Measurements from ENCODE around the gene MORN3. TPM values are rescaled to one million over a fixed set of nuclear protein-coding genes. Genes with fewer than 3 reads are reported as not detected.

Gene MORN3
- total RNA-seq, 1 experiment from 2014 or later, result 0.76 TPM

GRCh38 chr12:121608301-121608700, 61.2 kb downstream of the MORN3 start:
- Mint-ChIP-seq H3K27me3 (ENCODE audit: unreplicated experiment) (peaks cover 16% of the 10 kb centered on the region), H3K27ac (ENCODE audit: unreplicated experiment) (no peak overlapping the region), H3K4me1 (ENCODE audit: low read depth, unreplicated experiment) (no peaks in the 10 kb centered on the region), H3K36me3 (ENCODE audit: insufficient read depth, unreplicated experiment) (no peaks in the 10 kb centered on the region), H3K9me3 (ENCODE audit: low read depth, unreplicated experiment) (no peaks in the 10 kb centered on the region), H3K4me3 (ENCODE audit: low read depth, unreplicated experiment) (no peak overlapping the region)
- no TSS peak for BruUV-seq (replicated peaks)
- intact Hi-C loops (cut with micrococcal nuclease; ENCODE audit: unreplicated experiment), result no loop called here
- CTCF ChIA-PET, result no interaction called here
- DNase-seq, result no peak
- no peak for TF ChIP-seq CTCF (IDR thresholded peaks at IDR 0.05; ENCODE audit: unreplicated experiment)

- no peak overlapping the region for H3K4me3 Mint-ChIP-seq (ENCODE audit: low read depth, unreplicated experiment)
- H3K27me3 Mint-ChIP-seq (ENCODE audit: unreplicated experiment), result peaks cover 6% of the 10 kb centered on the region
- no TSS peak for BruUV-seq (replicated peaks)
- H3K27ac Mint-ChIP-seq (ENCODE audit: unreplicated experiment), result no peak overlapping the region
- H3K4me1 Mint-ChIP-seq (ENCODE audit: low read depth, unreplicated experiment), result no peaks in the 10 kb centered on the region
- no peaks in the 10 kb centered on the region for H3K9me3 Mint-ChIP-seq (ENCODE audit: low read depth, unreplicated experiment)
- TF ChIP-seq CTCF (IDR thresholded peaks at IDR 0.05; ENCODE audit: unreplicated experiment), result no peak
- H3K36me3 Mint-ChIP-seq (ENCODE audit: insufficient read depth, unreplicated experiment), result no peaks in the 10 kb centered on the region
- no peak for DNase-seq
- CTCF ChIA-PET, result interaction anchor here (0.7 kb wide), 1 partner anchor 147 kb away, joined by 6 read pairs; no protein-coding TSS in a partner anchor
- intact Hi-C loops (cut with micrococcal nuclease; ENCODE audit: unreplicated experiment), result no loop called here
These were observed 65.9 kb downstream of the MORN3 start for GRCh38 chr12:121603581-121603980.

GRCh38 chr12:121602766-121603165, 66.7 kb downstream of the MORN3 start:
- Mint-ChIP-seq H3K4me1 (ENCODE audit: low read depth, unreplicated experiment) (no peaks in the 10 kb centered on the region), H3K9me3 (ENCODE audit: low read depth, unreplicated experiment) (no peaks in the 10 kb centered on the region), H3K27me3 (ENCODE audit: unreplicated experiment) (no peaks in the 10 kb centered on the region), H3K27ac (ENCODE audit: unreplicated experiment) (no peak overlapping the region), H3K36me3 (ENCODE audit: insufficient read depth, unreplicated experiment) (no peaks in the 10 kb centered on the region), H3K4me3 (ENCODE audit: low read depth, unreplicated experiment) (no peak overlapping the region)
- BruUV-seq (replicated peaks), result no TSS peak
- no peak for TF ChIP-seq CTCF (IDR thresholded peaks at IDR 0.05; ENCODE audit: unreplicated experiment)
- DNase-seq, result no peak
- CTCF ChIA-PET, result interaction anchor here (0.6 kb wide), 1 partner anchor 192 kb away, joined by 3 read pairs; no protein-coding TSS in a partner anchor
- intact Hi-C loops (cut with micrococcal nuclease; ENCODE audit: unreplicated experiment), result no loop called here

- Mint-ChIP-seq H3K4me1 (ENCODE audit: low read depth, unreplicated experiment) (no peaks in the 10 kb centered on the region), H3K4me3 (ENCODE audit: low read depth, unreplicated experiment) (no peak overlapping the region), H3K27me3 (ENCODE audit: unreplicated experiment) (no peaks in the 10 kb centered on the region), H3K27ac (ENCODE audit: unreplicated experiment) (no peak overlapping the region), H3K9me3 (ENCODE audit: low read depth, unreplicated experiment) (no peaks in the 10 kb centered on the region), H3K36me3 (ENCODE audit: insufficient read depth, unreplicated experiment) (no peaks in the 10 kb centered on the region)
- DNase-seq, result no peak
- BruUV-seq (replicated peaks), result no TSS peak
- TF ChIP-seq CTCF (IDR thresholded peaks at IDR 0.05; ENCODE audit: unreplicated experiment), result no peak
- CTCF ChIA-PET, result no interaction called here
- intact Hi-C loops (cut with micrococcal nuclease; ENCODE audit: unreplicated experiment), result no loop called here
These were observed 68.6 kb downstream of the MORN3 start for GRCh38 chr12:121600702-121601336.

Other genes with a start within 250 kb of the MORN3 start
- gene KDM2B, start 88.6 kb downstream of the MORN3 start, total RNA-seq (2022), result 23.8 and 24.7 TPM in 2 replicates
- 33.4 and 35.5 TPM in 2 replicates for gene ORAI1, start 43.1 kb downstream of the MORN3 start, total RNA-seq (2022)
- 23.2 and 25.3 TPM in 2 replicates for gene TMEM120B, start 43.1 kb upstream of the MORN3 start, total RNA-seq (2022)
- 73.9 and 121 TPM in 2 replicates for gene RHOF, start 124.0 kb upstream of the MORN3 start, total RNA-seq (2022)
- 32.2 and 33.1 TPM in 2 replicates for gene SETD1B, start 134.4 kb upstream of the MORN3 start, total RNA-seq (2022)
- not detected in 2 replicates for gene HPD, start 189.2 kb upstream of the MORN3 start, total RNA-seq (2022)
- gene PSMD9, start 219.1 kb upstream of the MORN3 start, total RNA-seq (2022), result 66.0 and 68.3 TPM in 2 replicates
- 3.8 and 5.0 TPM in 2 replicates for gene CFAP251, start 248.9 kb upstream of the MORN3 start, total RNA-seq (2022)

Data from Calu3 (cell line).